HCEC 1CT (cell line): ENCODE data around the gene EML6.
A peak's percentile ranks its signal among the peaks of the same experiment; 100 is the strongest.
"Not testable (repeated sequence)": the region's sequence is repeated elsewhere in the genome, so short reads cannot be mapped to it uniquely, and the experiment has no call there.

Experiments used
- DNase-seq: peaks from one replicate; pipeline ENCODE4 v3.0.0-alpha.2; 2017

The EML6 gene

DNA sequence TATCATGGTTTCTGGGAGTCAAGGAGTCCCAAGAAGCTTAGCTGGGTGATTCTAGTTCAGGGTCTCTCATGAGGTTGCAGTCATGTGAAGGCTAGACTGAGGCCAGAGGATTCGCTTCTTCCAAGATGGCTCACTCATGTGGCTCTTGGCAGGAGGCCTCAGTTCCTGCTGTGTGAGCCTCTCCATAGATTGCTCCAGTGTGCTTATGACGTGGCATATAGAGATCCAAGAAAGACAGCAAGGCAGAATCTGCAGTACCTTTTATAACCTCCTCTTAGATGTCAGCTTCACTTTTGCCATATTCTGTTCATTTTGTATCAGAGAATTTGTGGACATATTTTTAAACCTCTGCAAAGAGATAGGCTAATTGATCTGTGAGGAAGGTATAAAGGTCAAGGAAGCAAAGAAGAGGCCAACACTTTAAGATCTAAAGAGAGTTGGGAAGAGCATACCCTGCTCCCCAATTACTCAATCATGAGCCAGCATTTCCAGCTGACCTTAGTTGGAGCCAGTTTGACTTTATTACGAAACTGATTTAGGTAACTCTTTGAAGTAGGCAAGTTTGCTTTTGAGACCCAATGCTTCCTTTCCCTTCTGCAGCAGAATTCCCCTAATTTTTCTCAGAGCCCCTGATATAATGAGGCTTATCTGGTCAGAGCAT, 134.7 kb downstream of the EML6 start:
- DNase-seq, result peak; percentile 73

DNA sequence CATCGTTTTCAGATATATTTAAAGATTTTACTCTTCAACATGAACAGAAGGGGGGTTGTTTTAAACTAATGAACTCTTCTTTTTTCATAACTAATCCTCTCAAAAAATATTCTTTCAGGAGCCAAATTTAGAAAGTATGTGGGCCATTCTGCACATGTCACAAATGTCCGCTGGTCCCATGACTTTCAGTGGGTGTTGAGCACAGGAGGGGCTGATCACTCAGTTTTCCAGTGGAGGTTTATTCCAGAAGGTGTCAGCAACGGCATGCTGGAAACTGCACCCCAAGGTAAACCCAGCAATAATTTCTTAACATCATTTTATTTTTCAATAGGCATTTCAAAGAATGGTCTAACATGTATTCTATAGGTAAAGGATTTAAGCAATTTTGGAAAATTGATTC, 136.0 kb downstream of the EML6 start:
- DNase-seq, result no peak

DNA sequence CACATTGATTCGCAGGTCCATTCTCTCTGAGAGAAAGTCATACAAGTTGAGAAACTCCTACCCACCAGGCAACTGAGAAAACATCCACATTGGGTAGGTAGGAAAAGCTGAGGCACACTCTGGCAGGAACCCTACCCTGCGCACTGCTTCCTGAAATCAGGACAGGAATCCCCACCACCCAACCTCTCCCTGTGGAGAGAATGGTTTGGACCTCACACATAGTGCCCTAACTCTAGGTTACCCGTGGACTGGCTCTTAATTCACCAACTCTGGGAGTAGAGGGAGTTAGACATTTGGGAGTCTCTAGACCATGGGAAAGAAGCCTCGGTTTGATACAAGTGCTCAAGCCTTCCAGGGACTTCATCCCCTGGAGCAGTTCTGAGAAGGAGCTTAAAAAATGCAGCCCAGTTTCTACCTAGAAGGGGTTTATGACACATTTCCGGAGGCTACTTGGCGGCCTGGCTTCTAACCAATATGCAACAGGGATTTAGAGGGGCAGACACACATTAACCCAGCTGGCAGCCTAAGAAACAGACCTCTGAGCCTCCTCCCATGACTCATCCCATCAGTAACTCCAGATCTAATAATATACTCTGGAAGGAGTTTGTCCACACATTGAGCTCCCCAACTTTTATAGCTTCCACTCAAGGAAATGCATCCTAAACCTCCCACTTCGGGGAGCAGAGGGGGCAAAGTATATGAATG, 136.7 kb downstream of the EML6 start:
- DNase-seq, result peak; percentile 98

DNA sequence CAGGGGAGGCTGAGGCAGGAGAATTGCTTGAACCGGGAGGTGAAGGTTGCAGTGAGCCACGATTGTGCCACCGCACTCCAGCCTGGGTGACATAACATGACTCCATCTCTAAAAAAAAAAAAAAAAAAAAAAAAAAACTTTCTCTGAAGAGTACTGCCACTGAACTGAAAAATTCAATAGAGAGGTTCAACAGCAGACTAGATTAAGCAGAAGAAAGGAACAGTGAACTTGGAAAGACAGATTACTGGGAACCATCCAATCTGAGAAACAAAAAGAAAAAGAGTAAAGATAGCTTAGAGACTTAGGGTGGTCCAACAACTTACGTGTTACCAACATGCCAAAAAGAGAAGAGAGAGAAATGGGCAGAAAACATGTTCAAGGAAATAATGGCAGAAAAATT, 138.8 kb downstream of the EML6 start:
- no peak for DNase-seq

DNA sequence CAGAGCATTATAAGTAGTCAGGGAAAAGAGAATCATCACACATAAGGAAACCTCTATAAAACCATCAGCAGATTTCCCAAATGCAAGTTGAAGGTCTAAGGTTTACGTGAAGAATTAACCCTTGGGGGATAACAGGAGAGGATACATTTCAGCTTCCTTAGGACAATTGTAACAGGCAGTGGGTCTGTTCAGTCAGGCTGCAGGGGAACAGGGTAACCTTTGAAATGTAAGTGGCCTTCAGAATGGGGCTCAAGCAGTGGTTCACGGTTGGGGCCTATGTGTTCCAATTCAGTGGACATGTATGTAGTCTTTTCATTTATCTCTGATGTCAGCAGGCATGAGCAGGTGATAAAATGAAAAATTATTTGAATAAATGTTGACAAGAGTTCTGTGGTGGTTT, 139.3 kb downstream of the EML6 start:
- no peak for DNase-seq

DNA sequence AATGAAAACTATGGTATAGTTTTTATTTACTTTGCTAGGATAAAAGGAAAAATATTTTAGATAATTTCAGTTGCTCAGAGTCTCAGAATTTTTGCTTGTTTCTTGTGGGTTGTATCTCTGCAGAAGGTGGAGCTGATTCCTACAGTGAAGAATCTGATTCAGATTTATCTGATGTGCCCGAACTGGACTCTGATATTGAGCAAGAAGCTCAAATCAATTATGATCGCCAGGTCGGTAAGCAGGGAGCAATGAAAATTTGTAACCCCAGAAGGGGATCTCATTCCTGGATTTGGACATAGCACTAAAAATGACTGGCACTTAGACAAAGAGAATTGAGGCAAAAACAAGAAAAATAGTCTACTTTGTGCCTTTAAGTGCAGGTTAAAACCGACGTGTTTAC, 140.2 kb downstream of the EML6 start:
- DNase-seq, result no peak

DNA sequence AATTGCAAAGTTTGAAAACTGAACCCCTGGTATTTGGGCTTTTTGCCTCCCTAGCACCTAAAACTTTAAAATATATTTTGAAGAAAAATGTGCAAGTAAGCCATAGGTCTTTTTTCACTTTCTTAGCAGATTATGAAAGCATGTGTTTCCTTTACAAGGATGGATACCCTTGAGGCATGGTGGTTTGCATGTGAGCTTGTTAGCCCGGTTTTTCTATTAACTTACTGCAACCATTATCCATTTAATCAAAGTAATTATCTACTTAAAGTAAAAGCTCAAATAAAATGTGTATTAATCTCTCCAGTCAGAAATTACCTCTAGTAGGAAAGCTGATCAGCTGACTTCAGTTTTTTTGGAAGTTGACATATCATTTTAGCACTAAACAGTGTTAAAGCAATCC, 140.6 kb downstream of the EML6 start:
- no peak for DNase-seq

DNA sequence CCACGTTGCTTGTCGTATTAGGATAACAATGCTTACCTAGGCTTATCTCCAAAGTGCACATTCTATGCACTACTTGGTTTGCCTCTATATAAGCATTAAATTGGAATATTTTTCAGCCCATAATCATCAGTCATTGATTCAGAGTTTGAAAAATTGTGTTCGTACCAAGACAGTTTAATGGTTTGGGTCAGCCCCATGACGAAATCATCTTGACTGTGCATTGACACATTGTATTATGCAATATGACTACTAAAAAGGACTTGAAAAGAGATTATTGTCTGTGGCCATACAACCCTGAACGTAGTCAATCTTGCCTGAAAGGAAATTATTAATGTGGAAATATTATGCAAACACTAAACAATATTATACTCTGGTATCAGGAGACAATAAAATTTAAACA, 141.3 kb downstream of the EML6 start:
- DNase-seq, result no peak

DNA sequence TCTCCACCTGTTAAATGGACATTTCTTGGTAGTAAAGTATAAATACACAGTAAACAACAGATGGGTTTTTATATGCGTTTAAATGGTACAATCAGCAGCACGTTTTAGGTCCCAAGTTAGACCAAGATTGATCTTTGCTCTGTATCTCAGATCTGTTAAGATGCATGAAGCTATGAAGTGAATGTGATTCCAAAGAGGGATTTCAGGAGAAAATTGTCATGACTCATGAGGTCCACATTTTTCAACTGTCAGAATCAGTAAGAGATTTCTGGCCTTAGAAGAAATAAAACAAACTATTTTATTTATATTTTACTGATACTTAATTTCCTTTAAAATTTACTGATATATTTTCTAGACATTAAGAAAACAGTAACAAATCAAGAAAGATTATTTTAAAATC, 142.7 kb downstream of the EML6 start:
- DNase-seq, result no peak

DNA sequence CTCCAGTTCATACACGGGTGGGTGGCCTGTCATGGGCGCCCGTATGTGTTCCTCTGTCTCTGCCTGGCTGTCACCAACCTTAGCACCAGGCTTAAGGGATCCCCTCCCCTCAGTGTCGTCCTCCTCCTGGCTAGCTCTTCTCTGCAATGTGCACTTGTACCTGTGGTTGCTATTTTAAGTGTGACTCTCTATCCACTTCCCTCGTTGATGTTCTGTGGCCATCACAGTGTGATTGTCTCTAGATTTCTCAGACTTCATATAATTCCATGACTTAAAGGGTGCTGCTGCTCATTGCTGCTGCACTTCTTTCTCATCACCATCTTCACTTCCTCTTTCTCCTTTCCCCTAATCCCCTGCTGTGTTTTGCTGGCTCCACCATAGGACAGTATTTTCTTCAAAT, 143.4 kb downstream of the EML6 start:
- no peak for DNase-seq

DNA sequence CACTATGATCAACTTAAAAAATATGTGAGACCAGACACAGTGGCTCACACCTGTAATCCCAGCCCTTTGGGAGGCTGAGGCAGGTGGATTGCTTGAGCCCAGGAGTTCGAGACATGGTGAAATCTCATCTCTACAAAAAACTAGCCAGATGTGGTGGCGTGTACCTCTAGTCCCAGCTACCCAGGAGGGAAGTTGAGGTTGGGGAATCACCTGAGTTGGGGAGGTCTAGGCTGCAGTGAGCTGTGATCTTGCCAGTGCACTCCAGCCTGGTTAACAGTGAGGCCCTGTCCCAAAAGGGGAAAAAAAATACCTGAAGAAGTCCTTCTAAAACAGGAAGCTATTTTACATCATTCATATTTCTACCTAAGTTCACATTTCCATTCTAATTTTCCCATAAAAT, 144.0 kb downstream of the EML6 start:
- no peak for DNase-seq

DNA sequence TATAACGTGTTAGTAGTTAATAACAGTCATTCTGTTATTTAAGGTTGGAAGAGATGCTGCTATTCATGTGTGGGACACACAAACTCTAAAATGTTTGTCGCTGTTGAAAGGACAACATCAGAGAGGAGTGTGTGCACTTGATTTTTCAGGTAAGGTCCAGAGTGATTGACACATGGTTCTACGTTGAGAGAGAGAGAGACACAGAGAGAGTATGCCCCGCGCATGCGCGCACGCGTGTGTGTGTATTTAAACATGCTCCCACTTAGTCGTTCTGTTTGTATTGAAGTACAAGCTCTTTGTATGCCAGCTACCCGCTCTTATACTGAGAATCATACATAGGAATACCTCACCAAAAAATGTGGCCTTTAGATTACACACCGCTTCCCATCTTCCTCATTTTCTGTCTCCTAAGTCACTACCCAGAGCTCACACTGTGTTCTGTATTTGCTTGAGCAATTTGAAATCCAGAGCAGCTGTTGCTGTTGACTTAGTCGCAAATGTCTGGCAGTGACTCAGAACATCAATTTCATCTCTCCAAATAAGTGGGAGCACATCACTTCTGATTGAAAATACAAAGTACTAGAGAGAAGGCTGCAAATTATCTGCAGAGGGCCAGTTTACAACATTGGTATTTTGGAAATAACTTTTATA, 148.1 kb downstream of the EML6 start:
- DNase-seq, result peak; percentile 61

DNA sequence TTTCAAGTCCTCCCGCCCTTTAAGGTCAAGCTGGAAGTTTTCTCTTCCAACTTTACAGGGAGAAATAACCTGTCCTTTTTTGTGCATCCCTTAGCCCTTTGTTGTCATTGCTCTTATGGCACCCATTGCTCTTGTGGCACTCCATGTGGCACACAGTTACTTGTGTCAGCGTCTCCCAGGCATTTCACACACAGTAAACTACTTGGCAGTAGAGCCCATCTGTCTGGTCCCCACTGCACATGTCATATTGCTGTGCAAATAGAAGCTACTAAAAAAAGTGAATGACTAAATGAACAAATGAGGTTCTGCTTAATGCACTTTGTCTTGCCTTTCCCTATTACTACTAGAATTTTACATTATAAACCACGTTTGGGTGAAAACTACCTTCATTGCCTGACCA, 149.3 kb downstream of the EML6 start:
- no peak for DNase-seq

DNA sequence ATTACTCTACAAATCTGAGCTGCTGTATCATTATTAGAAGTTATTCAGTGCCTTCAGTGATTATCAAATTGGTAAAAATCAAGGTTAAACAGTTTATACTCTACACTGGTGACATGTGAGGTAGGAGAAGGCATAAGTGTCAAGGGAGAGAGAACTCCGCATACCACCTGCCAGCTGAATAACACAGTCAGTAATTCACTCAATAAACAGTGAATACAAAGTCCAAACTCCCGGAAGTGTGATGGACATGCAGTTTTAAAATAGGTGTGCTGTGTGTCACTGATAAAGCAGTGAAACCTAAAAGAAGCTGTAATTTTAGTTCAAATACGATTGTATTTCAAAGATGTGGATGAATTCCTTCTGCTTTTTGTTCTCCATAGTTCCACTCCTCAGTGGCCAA, 149.8 kb downstream of the EML6 start:
- not testable (repeated sequence) for DNase-seq

DNA sequence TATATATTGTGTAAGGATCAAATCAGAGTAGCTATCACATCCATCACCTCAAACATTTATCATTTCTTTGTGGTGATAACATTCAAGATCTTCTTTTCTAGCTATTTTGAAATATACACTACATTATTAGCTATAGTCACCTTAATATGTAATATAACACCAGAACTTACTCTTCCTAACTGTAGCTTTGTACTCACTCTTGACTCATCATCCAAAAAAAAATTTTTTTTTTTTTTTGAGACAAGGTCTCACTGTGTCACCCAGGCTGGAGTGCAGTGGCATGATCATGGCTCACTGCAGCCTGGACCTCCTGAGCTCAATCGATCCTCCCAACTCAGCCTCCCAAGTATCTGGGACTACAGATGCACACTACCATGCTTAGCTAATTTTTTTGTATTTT, 153.3 kb downstream of the EML6 start:
- peak; percentile 47 for DNase-seq

DNA sequence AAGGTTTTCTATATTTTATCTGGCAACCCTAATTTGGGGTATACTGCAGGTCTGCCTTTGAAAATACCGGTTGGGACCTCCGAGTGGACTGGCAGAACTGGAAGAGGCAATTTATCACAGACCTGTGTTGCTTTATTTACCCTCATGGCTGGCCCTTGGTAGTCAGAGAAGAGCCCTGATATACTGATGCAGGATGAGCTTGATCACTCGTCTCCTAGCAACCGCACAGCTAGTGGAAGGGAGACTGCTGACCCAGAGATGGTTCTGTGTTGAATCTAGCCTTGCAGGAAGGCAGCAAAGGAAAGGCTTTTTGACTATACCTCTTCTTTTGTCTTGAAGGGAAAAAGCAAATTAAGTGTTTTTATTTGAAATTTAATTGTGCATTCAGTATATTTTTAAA, 154.7 kb downstream of the EML6 start:
- DNase-seq, result no peak

DNA sequence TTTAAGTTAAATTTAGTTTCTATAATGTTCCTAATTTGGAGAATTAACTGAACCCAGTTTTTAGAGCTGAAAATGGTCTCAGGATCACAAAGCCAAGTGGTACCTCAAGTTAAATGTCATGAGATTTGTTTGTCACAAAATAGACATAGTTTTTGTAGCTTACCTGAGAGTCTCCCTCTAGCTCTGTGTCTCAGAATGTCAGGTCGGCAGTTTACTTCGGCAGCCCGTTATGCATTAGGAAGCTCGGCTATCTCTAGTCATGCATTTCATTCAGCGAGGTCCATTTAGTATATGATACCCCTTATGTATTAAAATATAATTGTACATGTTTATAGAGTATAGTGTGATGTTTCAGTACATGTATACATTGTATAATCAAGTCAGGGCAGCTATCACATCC, 155.6 kb downstream of the EML6 start:
- no peak for DNase-seq

DNA sequence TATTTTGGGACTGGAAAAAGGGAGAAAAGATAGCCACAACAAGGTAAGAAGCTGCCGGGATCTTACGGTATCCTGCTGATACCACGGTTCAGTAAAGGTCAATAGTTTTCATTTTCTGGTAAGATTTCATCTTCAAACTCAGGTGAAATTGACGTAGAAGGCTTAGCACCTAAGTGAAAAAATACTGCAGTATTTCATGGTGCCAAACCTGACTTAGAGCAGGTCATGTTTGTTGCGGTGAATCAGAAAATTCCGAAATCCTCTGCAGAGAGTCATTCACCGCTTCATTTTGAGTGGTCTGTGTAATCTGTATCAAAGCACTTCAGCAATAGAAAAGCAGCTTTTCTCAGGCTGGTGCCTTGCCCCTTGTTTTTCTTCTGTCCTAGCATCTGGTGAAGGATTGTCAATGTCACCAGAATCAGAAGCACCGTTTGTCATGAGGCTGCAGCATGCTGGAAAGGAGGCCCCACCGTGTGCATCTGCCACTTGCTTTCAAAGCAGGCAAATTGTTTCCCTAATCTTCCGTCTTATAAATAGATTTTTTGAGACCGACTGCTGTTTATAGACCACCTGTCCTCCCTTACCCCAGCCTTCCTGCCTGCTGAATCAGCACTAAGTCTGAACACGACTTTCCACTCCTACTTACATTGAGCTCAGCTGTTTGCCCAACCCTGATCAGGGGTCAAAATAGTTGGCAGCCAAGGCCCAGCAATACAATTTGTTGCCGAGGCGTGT, 156.3 kb downstream of the EML6 start:
- no peak for DNase-seq

DNA sequence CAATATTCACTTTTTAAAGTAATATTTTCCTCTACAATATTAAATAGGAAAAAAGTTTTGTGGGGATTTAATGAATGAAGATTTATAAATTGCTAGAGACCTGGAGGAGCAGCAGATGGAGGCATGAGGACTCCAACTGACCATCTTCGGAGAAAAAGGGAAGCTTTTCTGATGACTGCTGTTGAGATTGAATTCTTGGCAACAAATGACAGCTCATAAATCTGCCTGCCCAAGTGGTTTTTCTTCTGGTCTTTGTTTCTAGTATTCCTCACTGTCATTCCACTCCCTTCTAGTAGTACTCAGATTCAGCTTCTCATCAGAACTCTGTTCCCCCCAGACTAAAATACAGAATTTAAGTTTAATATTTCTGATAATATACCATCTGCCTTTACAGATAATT, 157.0 kb downstream of the EML6 start:
- DNase-seq, result no peak

DNA sequence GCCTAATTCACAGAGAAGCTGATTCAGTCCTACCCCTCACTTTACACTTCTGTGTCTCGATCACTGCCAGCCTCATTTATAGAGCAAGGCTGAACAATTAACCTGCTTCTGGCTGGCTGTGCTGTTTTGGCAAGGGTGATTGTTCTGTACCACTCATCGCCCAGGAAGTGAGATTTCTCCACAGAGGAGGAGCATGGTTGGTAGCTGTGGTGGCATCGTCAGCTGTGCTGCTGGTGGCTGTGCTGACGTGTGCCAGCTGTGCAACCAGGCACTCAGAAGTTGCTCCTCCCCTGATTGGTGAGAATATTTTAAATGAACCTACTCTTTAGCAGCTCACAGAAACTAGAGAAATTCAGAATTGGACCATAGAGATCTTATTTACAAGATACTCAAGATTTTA, 158.3 kb downstream of the EML6 start:
- DNase-seq, result no peak

DNA sequence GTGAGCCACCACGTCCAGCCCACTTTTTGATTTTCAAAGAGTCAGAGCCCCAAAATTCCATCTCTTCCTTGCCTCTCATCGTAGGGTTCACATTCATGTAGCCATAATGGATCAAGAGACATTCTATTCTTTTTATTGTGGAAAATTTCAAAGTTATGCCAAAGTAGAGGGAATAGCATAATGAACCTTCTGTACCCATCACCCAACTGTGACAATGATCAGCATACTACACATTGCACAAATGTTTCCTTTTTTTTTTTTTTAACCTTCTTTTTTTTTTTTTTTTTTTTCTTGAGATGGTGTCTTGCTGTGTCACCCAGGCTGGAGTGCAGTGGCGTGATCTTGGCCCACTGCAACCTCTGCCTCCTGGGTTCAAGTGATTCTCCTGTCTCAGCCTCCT, 162.4 kb downstream of the EML6 start:
- no peak for DNase-seq

DNA sequence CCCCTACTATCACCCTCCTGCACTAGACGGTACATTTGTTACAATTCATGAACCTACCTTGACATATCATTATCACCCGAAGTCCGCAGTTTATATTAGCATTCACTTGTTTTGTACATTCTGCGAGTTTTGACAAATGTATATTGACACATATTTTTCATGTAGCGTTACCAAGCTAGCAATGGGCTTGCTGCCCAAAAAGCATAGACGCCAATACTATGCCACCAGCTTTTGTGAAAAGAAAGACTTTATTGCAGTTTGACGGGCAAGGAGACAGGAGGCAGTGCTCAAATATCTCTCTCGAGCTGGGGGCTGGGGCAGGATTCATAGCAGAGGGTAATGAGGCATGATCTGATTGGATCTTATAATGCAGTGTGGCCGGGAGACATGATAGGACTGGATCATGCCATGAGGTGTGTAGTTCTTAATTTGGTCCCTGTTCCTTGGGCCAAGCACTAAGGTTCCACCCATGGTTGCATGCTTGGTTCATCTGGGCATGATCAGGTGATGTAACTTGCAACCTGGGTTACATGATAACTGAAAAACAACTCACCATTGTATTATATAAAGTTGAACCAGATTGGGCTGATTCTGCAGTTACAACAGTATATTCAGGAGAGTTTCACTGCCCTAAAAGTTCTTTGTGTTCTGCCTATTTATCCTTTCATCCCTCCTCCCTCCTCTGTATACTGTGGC, 164.5 kb downstream of the EML6 start:
- no peak for DNase-seq

DNA sequence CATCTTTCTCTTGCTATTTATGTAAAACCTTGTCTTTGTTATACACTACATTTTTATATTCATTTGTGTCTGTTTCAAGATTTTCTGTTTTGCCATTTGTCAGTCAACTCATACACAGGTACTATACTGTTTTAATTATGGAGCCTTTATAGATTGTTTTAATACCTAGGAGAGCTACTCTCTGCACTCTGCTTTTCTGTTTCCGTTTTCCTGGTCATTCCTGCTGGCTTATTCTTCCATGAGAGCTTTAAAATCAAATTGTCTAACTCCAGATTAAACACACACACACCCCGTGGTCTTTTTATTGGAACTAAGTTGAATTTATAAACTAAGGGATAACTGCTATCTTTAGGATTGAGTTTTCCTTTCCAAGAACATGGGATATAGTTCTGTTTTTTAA, 165.6 kb downstream of the EML6 start:
- no peak for DNase-seq
